HG03196 (cell line): ENCODE results near the gene RAD52.

Experiments used
- ATAC-seq: cut with Tn5 transposase; IDR thresholded peaks from one replicate; pipeline ENCODE4 v1.9.1; 2021; ENCODE audit not compliant: unreplicated experiment

RAD52 gene

GRCh38 chr12:915090-915489 lies 34.4 kb downstream of the RAD52 start:
- no peak for ATAC-seq

DNA sequence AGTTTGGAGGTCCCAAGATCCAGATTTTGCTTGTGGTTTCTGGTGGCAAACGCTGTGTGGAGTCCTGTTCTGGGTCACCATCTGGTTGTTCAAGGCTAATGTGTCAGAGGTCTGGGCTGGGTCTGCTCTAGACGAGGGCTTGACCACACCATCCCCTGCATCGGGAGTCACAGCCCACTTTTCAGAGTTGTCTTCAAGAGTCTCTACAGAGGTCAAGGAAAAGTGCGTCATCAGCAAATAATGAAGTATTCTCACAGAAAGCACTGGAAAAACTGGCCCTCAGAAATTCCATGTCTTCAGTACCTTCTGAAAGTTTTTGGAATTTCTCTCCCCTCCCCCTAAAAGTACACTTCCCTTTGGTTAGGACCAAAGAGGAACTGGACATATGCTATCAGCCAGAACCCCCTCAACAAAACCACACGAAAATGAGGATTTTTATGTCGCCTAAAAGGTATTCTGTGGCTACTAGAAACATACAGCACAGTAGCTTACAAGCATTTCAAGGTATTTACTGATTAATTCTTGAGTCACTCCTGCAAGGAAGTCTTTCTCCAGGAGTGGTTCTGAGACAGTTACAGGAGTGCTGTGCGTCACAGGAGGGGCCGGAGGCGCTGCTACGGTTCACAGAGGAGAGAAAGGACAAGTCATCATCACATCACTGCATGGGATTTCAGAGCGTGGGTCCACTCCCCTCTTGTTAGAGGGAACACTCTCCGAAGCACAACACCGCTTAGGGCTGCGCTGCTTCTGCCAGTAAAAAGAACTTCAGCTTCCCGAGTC lies 35.4 kb downstream of the RAD52 start:
- no peak for ATAC-seq

- ATAC-seq: no peak
Measured at GRCh38 chr12:912466-913235, 36.8 kb downstream of the RAD52 start.

DNA sequence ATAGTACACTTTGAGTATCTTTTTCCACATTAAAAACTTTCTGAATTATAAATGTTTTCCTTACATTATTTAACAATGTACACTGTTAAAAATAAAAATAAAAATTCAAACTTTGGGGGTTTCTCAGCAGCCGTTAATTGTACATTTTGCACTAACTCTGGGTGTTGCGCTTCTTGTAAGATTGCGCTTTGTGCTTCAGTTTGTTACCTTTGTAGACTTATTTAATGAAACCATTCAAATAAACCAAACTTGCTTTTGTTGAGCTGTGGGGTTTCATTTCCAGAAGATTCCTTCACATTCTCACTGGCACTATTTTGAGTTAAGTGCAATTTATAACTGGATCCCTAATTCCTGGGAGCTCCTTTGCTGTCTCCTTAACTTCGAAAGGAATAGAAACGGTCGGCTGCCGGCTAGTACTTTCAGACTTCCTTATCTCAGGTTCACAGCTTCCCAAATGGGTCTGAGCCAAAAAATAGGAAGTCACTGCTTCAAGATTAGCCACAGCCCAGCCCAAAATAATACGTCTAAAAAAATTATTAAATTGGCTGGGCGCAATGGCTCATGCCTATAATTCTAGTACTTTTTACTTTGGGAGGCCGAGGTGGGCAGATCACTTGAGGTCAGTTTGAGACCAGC lies 38.2 kb downstream of the RAD52 start:
- no peak for ATAC-seq

DNA sequence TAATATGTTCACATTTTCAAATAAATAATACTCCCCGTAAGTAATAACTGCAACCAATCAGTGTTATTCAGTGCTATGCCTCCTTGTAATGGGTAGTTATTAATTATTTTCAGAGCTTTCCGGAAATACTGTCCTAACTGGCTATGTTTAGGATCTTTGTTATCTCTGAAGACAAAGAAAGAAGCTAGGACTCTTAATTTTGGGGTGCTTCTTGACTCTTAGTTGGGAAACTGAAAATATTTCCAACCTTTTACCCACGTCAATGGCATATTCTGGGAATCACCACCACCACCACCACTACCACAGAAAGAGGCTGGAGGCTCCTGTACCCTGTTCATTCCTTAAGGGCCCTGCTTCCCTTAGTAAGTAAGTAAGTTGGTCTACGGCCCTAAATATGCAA lies 39.1 kb downstream of the RAD52 start:
- no peak for ATAC-seq

DNA sequence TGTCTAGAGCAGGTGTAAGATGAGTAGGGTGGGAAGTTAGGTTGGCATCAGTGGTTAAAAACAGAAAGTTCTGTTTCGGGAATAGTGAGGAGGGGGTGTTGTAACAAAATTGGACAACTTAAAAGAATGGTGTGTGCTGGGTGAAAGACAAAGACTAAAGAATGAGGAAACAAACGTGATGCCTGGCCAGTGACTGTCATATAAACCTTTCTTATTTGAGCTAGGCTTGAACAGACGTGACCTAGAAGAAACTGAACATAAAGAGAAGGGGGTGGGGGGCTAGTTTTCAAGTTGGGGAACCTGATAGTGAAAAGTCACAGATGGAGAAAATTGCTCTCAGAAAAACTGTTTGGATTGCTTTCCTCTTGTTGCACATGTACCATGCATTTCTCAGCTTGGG lies 39.6 kb downstream of the RAD52 start:
- ATAC-seq: no peak

- ATAC-seq: no peak
Measured at GRCh38 chr12:907413-908185, 41.9 kb downstream of the RAD52 start.

- no peak for ATAC-seq
Measured at GRCh38 chr12:906062-906585, 43.4 kb downstream of the RAD52 start.

GRCh38 chr12:905261-906031 lies 44.0 kb downstream of the RAD52 start:
- no peak for ATAC-seq

- ATAC-seq: no peak
Measured at GRCh38 chr12:904010-904414, 45.5 kb downstream of the RAD52 start.

GRCh38 chr12:903055-903454 lies 46.4 kb downstream of the RAD52 start:
- ATAC-seq: no peak

DNA sequence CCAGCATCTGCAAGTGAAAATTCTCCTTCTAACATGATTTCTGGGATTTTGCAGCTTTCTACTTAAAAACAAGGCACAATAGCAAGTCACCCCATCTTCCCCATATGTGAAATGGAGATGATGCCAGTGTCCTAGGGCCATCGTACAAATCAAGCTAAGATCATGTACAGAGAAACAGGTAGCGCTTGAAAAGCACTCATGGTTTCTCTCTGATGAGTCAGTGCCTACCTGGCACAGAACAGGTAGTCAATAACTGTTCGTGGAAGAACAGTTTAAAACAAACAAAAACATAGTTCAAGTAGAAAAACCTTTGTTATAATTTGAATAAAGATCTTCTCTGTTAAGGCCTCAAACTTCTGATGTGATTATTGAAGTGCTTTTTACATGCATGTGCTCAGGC lies 46.9 kb downstream of the RAD52 start:
- ATAC-seq: no peak

- ATAC-seq: no peak
Measured at GRCh38 chr12:897386-897785, 52.1 kb downstream of the RAD52 start.

DNA sequence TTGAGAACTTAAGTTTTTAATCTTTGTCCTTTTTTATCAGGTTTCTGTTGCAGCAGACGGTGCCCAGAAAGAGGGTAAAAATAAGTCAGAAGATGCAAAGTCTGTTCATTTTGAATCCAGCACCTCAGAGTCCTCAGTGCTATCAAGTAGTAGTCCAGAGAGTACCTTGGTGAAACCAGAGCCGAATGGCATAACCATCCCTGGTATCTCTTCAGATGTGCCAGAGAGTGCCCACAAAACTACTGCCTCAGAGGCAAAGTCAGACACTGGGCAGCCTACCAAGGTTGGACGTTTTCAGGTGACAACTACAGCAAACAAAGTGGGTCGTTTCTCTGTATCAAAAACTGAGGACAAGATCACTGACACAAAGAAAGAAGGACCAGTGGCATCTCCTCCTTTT lies 53.5 kb downstream of the RAD52 start:
- ATAC-seq: no peak

DNA sequence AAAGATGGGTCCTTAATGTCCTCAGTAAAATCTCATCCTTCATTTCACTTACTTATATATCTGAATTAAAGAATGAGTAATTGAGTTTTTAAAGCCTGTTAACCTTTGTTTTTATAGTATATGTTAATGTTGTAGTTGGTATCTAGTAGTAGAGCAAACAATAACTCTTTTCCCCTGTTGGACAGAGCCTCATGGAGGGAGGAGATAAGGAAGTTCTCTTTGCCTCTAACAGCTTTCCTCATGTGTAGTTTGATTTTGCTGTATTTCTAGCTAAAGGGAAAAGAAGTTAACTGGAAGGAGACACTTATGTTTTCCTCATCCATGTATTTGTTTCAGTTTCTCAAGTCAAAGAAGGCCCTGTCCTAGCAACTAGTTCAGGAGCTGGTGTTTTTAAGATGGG lies 55.3 kb downstream of the RAD52 start:
- no peak for ATAC-seq

- no peak for ATAC-seq
Measured at GRCh38 chr12:886206-886605, 63.3 kb downstream of the RAD52 start.

GRCh38 chr12:885701-886100 lies 63.8 kb downstream of the RAD52 start:
- no peak for ATAC-seq

DNA sequence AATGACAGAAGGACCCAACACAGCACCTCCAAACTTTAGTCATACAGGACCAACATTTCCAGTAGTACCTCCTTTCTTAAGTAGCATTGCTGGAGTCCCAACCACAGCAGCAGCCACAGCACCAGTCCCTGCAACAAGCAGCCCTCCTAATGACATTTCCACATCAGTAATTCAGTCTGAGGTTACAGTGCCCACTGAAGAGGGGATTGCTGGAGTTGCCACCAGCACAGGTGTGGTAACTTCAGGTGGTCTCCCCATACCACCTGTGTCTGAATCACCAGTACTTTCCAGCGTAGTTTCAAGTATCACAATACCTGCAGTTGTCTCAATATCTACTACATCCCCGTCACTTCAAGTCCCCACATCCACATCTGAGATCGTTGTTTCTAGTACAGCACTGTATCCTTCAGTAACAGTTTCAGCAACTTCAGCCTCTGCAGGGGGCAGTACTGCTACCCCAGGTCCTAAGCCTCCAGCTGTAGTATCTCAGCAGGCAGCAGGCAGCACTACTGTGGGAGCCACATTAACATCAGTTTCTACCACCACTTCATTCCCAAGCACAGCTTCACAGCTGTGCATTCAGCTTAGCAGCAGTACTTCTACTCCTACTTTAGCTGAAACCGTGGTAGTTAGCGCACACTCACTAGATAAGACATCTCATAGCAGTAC lies 64.6 kb downstream of the RAD52 start:
- ATAC-seq: no peak

DNA sequence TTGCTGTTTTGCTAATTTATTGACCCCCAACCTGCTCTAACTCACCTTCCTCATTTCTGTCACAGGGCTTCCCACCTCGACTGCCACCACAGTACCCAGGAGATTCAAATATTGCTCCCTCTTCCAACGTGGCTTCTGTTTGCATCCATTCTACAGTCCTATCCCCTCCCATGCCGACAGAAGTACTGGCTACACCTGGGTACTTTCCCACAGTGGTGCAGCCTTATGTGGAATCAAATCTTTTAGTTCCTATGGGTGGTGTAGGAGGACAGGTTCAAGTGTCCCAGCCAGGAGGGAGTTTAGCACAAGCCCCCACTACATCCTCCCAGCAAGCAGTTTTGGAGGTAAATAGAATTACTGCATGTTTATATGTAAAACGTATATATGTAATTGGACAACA lies 68.8 kb downstream of the RAD52 start:
- no peak for ATAC-seq

DNA sequence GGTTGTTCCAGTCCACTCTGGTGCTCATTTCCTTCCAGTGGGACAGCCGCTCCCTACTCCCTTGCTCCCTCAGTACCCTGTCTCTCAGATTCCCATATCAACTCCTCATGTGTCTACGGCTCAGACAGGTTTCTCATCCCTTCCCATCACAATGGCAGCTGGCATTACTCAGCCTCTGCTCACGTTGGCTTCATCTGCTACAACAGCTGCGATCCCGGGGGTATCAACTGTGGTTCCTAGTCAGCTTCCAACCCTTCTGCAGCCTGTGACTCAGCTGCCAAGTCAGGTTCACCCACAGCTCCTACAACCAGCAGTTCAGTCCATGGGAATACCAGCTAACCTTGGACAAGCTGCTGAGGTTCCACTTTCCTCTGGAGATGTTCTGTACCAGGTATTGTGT lies 69.9 kb downstream of the RAD52 start:
- no peak for ATAC-seq
